A549 (cell line): ENCODE results near the gene IARS2. TPM values are rescaled to one million over a fixed set of nuclear protein-coding genes. Genes with fewer than 3 reads are reported as not detected.
"Not testable (repeated sequence)": the region's sequence is repeated elsewhere in the genome, so short reads cannot be mapped to it uniquely, and the experiment has no call there.

Experiments used
- ATAC-seq, 2 experiments: fragments of 200-7000 bp in 1 of 2; fragments of >200 bp in 1 of 2; cut with Nextera tagmentation in 1 of 2; cut with Tn5 transposase in 1 of 2; 3 replicates each; pipeline versions ENCODE4 v1.8.0 to v1.9.1; 2018 to 2020; ENCODE audit warnings: mild to moderate bottlenecking in 1 of 2, moderate library complexity in 1 of 2
- CTCF ChIA-PET: fragments of 300-600 bp; sonication (Branson Sonifier 250); formaldehyde crosslinking; extraction: SDS; loops from one replicate; lab custom pipeline; 2021; ENCODE audit warnings: antibody characterized with exemption, inconsistent platforms; lab: Yijun Ruan, JAX
- POLR2A ChIA-PET: fragments of 350-600 bp; formaldehyde crosslinking; extraction: SDS; loops from one replicate; lab custom pipeline; 2021; ENCODE audit warnings: antibody characterized with exemption, inconsistent platforms; lab: Yijun Ruan, JAX
- DNase-seq, 2 experiments: peaks; one replicate each; pipeline versions ENCODE4 v3.0.0 to v3.0.0-alpha.2; 2011 to 2016; ENCODE audit warnings: low read depth in 1 of 2, low spot score in 1 of 2
- FAIRE-seq: peaks from 2 replicates; lab custom pipeline; 2011; peaks lifted over from hg19 to GRCh38; lab: Jason Lieb, UNC
- H3K27ac ChIP-seq, 2 experiments: fragments of >200 bp; sonication (Bioruptor Twin); formaldehyde crosslinking; 3 replicates each; pipeline ENCODE4 v1.5.1; 2016 to 2017
- H3K4me1 ChIP-seq: fragments of >200 bp; sonication (Bioruptor Twin); formaldehyde crosslinking; 3 replicates; pipeline ENCODE4 v1.6.1; 2016
- H3K4me2 ChIP-seq: fragments of >200 bp; sonication (Bioruptor Twin); formaldehyde crosslinking; 3 replicates; pipeline ENCODE4 v1.6.1; 2016
- H3K4me3 ChIP-seq: fragments of >200 bp; sonication (Bioruptor Twin); formaldehyde crosslinking; 3 replicates; pipeline ENCODE4 v1.5.1; 2016
- H3K9me3 ChIP-seq: fragments of >200 bp; sonication (Bioruptor Twin); formaldehyde crosslinking; 3 replicates; pipeline ENCODE4 v1.6.1; 2016
- CHD2 ChIP-seq: fragments of 150-350 bp; IDR thresholded peaks from 2 replicates; pipeline ENCODE4 v1.6.1; 2014; ENCODE audit warnings: low read length; ENCODE audit not compliant: partially characterized antibody
- ESRRA ChIP-seq: fragments of 150-350 bp; IDR thresholded peaks from 2 replicates; pipeline ENCODE4 v1.6.1; 2014; ENCODE audit warnings: mild to moderate bottlenecking, low read length, borderline replicate concordance
- FOSB ChIP-seq: fragments of 250-450 bp; sonication (Bioruptor Pico); IDR thresholded peaks from 2 replicates; pipeline ENCODE4 v1.5.0; 2020; ENCODE audit warnings: mild to moderate bottlenecking, moderate library complexity
- GATA3 ChIP-seq: IDR thresholded peaks from 2 replicates; pipeline ENCODE4 v1.6.1; 2012; ENCODE audit warnings: borderline replicate concordance
- KDM1A ChIP-seq: fragments of 200-600 bp; sonication (generic); IDR thresholded peaks from 2 replicates; pipeline ENCODE4 v1.6.1; 2016; ENCODE audit warnings: low read depth, mild to moderate bottlenecking
- NPAS2 ChIP-seq: fragments of 250-450 bp; sonication (Bioruptor Pico); IDR thresholded peaks from 2 replicates; pipeline ENCODE4 v1.8.0; 2022; ENCODE audit warnings: mild to moderate bottlenecking, moderate library complexity, borderline replicate concordance
- WGBS: methylation state at CpG from one replicate; pipeline ENCODE4 v1.1.6; 2017; ENCODE audit errors: missing lambda C conversion rate; 5-methylcytosine and 5-hydroxymethylcytosine counted together
- polyA plus RNA-seq, 4 experiments: library from polyadenylated mRNA; depleted of rRNA in 3 of 4; stranded (reverse); fragments of >200 nt; fragmentation: RNase III in 1 of 4; extraction: RNeasy Plus Mini Kit Qiagen cat#74134 plus additional on column Dnase treatment in 1 of 4; gene quantifications; 2 replicates in 3 of 4; 3 replicates in 1 of 4; pipeline ENCODE4 v1.2.3, GENCODE V29; 2011 to 2017
- TF ChIP-seq, protein P1 (sequence below): fragments of 150-350 bp; IDR thresholded peaks from 2 replicates; pipeline ENCODE4 v1.6.1; 2014; ENCODE audit warnings: low read depth, mild to moderate bottlenecking, low read length
- TF ChIP-seq, protein P2 (sequence below): fragments of >200 bp; sonication (Bioruptor Twin); formaldehyde crosslinking; IDR thresholded peaks from 3 replicates; pipeline ENCODE4 v1.6.1; 2016
- TF ChIP-seq, protein P3 (sequence below): IDR thresholded peaks from 2 replicates; pipeline ENCODE4 v1.6.1; 2012
- TF ChIP-seq, protein P4 (sequence below): fragments of 200-600 bp; sonication (generic); IDR thresholded peaks from 2 replicates; pipeline ENCODE4 v1.6.1; 2016; ENCODE audit warnings: antibody characterized with exemption, mild to moderate bottlenecking, moderate library complexity

IARS2 gene
- polyA plus RNA-seq, 2 of the 4 experiments (the other 2 are of a cell fraction), result 66.7 to 115 TPM

DNA sequence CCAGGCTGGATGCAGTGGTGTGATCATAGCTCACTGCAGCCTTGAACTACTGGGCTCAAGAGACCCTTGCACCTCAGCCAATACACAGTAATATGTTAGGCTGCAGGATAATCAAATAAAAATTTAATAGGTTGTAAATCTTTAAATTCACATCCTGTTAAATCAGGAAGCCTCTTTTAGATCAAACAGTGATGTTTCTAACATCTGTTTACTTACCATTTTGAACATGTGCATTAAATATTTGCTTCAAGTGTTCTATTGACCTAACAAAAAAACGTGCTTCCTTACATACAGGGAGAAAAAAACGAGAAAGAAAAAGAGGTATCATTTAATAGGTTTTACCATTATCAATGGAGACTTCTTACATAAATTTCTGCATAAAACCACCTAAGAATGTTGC lies 70.6 kb downstream of the IARS2 start:
- 48% methylated on average over 2 of the region's 2 CpGs for WGBS
- no peaks in the 10 kb centered on the region for H3K9me3 ChIP-seq
- H3K27ac ChIP-seq, result no peak overlapping the region
- H3K4me2 ChIP-seq, result no peak overlapping the region
- CTCF ChIA-PET, result no interaction called here
- no peak for DNase-seq
- ATAC-seq, result no peak
- no peak for FAIRE-seq
- TF ChIP-seq ESRRA (no peak), NPAS2 (CRISPR knock-in tag) (no peak), CHD2 (no peak), FOSB (CRISPR knock-in tag) (no peak)
- TF ChIP-seq, protein P1, sequence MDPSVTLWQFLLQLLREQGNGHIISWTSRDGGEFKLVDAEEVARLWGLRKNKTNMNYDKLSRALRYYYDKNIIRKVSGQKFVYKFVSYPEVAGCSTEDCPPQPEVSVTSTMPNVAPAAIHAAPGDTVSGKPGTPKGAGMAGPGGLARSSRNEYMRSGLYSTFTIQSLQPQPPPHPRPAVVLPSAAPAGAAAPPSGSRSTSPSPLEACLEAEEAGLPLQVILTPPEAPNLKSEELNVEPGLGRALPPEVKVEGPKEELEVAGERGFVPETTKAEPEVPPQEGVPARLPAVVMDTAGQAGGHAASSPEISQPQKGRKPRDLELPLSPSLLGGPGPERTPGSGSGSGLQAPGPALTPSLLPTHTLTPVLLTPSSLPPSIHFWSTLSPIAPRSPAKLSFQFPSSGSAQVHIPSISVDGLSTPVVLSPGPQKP, result no peak
- no peak overlapping the region for H3K4me3 ChIP-seq
- H3K4me1 ChIP-seq, result no peaks in the 10 kb centered on the region
- POLR2A ChIA-PET, result no interaction called here

DNA sequence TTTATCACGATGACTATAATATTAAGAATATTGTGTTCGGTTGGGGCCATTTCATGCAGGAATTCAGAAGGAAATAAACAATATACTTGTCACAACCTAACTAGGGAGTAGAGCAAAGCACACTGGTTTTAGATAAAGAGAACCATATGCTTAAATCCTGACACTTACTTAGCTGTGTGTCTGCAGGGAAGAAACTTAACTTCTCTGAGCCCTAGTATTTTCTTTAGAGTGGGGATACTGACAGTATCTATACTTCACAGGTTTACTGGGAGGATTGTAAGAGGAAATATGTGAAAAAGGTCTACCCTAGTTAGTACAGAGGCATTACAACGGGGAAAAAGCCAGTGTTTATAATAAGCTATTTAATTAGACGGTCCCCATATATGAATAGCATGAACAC lies 72.9 kb downstream of the IARS2 start:
- no peak for TF ChIP-seq GATA3
- TF ChIP-seq, protein P1, result no peak
- TF ChIP-seq, protein P2, sequence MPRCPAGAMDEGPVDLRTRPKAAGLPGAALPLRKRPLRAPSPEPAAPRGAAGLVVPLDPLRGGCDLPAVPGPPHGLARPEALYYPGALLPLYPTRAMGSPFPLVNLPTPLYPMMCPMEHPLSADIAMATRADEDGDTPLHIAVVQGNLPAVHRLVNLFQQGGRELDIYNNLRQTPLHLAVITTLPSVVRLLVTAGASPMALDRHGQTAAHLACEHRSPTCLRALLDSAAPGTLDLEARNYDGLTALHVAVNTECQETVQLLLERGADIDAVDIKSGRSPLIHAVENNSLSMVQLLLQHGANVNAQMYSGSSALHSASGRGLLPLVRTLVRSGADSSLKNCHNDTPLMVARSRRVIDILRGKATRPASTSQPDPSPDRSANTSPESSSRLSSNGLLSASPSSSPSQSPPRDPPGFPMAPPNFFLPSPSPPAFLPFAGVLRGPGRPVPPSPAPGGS, result no peak
- no peak for TF ChIP-seq KDM1A
- TF ChIP-seq, protein P3, sequence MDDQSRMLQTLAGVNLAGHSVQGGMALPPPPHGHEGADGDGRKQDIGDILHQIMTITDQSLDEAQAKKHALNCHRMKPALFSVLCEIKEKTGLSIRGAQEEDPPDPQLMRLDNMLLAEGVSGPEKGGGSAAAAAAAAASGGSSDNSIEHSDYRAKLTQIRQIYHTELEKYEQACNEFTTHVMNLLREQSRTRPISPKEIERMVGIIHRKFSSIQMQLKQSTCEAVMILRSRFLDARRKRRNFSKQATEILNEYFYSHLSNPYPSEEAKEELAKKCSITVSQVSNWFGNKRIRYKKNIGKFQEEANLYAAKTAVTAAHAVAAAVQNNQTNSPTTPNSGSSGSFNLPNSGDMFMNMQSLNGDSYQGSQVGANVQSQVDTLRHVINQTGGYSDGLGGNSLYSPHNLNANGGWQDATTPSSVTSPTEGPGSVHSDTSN, result no peak
- TF ChIP-seq NPAS2 (CRISPR knock-in tag), result no peak
- TF ChIP-seq, protein P4, sequence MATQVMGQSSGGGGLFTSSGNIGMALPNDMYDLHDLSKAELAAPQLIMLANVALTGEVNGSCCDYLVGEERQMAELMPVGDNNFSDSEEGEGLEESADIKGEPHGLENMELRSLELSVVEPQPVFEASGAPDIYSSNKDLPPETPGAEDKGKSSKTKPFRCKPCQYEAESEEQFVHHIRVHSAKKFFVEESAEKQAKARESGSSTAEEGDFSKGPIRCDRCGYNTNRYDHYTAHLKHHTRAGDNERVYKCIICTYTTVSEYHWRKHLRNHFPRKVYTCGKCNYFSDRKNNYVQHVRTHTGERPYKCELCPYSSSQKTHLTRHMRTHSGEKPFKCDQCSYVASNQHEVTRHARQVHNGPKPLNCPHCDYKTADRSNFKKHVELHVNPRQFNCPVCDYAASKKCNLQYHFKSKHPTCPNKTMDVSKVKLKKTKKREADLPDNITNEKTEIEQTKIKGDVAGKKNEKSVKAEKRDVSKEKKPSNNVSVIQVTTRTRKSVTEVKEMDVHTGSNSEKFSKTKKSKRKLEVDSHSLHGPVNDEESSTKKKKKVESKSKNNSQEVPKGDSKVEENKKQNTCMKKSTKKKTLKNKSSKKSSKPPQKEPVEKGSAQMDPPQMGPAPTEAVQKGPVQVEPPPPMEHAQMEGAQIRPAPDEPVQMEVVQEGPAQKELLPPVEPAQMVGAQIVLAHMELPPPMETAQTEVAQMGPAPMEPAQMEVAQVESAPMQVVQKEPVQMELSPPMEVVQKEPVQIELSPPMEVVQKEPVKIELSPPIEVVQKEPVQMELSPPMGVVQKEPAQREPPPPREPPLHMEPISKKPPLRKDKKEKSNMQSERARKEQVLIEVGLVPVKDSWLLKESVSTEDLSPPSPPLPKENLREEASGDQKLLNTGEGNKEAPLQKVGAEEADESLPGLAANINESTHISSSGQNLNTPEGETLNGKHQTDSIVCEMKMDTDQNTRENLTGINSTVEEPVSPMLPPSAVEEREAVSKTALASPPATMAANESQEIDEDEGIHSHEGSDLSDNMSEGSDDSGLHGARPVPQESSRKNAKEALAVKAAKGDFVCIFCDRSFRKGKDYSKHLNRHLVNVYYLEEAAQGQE, result no peak
- TF ChIP-seq, all 56 proteins: peak for 0
- WGBS, result 90% methylated on average over 4 of the region's 4 CpGs
- no peak for ATAC-seq
- Histone ChIP-seq H3K27ac (no peak overlapping the region), H3K4me2 (no peak overlapping the region), H3K4me3 (no peak overlapping the region), H3K9me3 (no peaks in the 10 kb centered on the region), H3K4me1 (no peaks in the 10 kb centered on the region)
- ChIA-PET CTCF (no interaction called here), POLR2A (no interaction called here)
- no peak for FAIRE-seq
- DNase-seq, result no peak

DNA sequence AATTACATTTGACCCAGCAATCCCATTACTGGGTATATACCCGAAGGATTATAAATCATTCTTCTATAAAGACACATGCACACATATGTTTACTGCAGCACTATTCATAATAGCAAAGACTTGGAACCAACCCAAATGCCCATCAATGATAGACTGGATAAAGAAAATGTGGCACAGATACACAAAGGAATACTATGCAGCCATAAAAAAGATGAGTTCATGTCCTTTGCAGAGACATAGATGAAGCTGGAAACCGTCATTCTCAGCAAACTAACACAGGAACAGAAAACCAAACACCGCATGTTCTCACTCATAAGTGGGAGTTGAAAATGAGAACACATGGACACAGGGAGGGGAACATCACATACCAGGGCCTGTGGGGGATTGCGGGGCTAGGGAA lies 76.0 kb downstream of the IARS2 start:
- H3K4me2 ChIP-seq, POLR2A ChIA-PET, H3K4me1 ChIP-seq, DNase-seq, FAIRE-seq, H3K4me3 ChIP-seq, ATAC-seq, H3K27ac ChIP-seq, CTCF ChIA-PET, H3K9me3 ChIP-seq: not testable (repeated sequence)
- 94% methylated on average over 4 of the region's 4 CpGs for WGBS
